Right lobe of liver (tissue), 4 donors: Measurements from ENCODE around the gene MICU2.

Experiments used
- POLR2A ChIP-seq: fragments of 450-650 bp; IDR thresholded peaks from one replicate; pipeline ENCODE4 v1.6.1; 2017; ENCODE audit warnings: antibody characterized with exemption, mild to moderate bottlenecking
- TF ChIP-seq, protein P1 (sequence below), 4 donors: fragments of 200-600 bp in 3 of 4; fragments of 450-650 bp in 1 of 4; IDR thresholded peaks; one replicate each; pipeline versions ENCODE4 v1.5.1 to v1.8.0; 2016 to 2022; ENCODE audit warnings: antibody characterized with exemption in 4 of 4, mild to moderate bottlenecking in 2 of 4
- donor health status: DM: no; HTN: no; CAD: no.
- donor health status: DM: no; HTN: no; CAD: no.
- donor health status: DM: no; HTN: yes; CAD: no.

- TF ChIP-seq, protein P1, sequence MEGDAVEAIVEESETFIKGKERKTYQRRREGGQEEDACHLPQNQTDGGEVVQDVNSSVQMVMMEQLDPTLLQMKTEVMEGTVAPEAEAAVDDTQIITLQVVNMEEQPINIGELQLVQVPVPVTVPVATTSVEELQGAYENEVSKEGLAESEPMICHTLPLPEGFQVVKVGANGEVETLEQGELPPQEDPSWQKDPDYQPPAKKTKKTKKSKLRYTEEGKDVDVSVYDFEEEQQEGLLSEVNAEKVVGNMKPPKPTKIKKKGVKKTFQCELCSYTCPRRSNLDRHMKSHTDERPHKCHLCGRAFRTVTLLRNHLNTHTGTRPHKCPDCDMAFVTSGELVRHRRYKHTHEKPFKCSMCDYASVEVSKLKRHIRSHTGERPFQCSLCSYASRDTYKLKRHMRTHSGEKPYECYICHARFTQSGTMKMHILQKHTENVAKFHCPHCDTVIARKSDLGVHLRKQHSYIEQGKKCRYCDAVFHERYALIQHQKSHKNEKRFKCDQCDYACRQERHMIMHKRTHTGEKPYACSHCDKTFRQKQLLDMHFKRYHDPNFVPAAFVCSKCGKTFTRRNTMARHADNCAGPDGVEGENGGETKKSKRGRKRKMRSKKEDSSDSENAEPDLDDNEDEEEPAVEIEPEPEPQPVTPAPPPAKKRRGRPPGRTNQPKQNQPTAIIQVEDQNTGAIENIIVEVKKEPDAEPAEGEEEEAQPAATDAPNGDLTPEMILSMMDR (IDR thresholded peaks at IDR 0.05): no peak
- no peak for TF ChIP-seq POLR2A
Observed at GRCh38 chr13:21518617-21519144, 85.3 kb downstream of the MICU2 start.
